MG63 (cell line): ENCODE measurements around the gene MAJIN. TPM values are rescaled to one million over a fixed set of nuclear protein-coding genes. Genes with fewer than 3 reads are reported as not detected.
"Not testable (repeated sequence)": the region's sequence is repeated elsewhere in the genome, so short reads cannot be mapped to it uniquely, and the experiment has no call there.

ENCODE experiments used
- DNase-seq: peaks from one replicate; pipeline ENCODE4 v3.0.0-alpha.2; 2020
- H3K27me3 ChIP-seq: fragments of 250-450 bp; sonication (Bioruptor Pico); 2 replicates; pipeline ENCODE4 v1.5.1; 2020; ENCODE audit warnings: mild to moderate bottlenecking, moderate library complexity
- H3K36me3 ChIP-seq: fragments of 250-450 bp; sonication (Bioruptor Pico); 2 replicates; pipeline ENCODE4 v1.5.1; 2020; ENCODE audit warnings: mild to moderate bottlenecking, moderate library complexity
- H3K4me3 ChIP-seq: fragments of 250-450 bp; sonication (Bioruptor Pico); 2 replicates; pipeline ENCODE4 v1.5.1; 2020; ENCODE audit warnings: mild to moderate bottlenecking, moderate library complexity
- H3K9me3 ChIP-seq: fragments of 250-450 bp; sonication (Bioruptor Pico); 2 replicates; pipeline ENCODE4 v1.5.1; 2020; ENCODE audit warnings: mild to moderate bottlenecking, moderate library complexity
- total RNA-seq: library from RNA; depleted of rRNA; stranded (reverse); fragments of >200 nt; shearing (Covaris generic); gene quantifications from 2 replicates; pipeline ENCODE4 v1.2.3, GENCODE V29; 2014; ENCODE audit warnings: low replicate concordance; rRNA removed

The MAJIN gene, protein sequence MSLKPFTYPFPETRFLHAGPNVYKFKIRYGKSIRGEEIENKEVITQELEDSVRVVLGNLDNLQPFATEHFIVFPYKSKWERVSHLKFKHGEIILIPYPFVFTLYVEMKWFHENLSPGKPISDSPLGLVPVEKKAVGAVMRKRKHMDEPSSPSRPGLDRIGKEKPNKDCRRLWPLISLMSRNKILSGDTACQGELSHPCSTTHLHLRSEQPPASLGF
- not detected in 2 replicates for total RNA-seq

DNA sequence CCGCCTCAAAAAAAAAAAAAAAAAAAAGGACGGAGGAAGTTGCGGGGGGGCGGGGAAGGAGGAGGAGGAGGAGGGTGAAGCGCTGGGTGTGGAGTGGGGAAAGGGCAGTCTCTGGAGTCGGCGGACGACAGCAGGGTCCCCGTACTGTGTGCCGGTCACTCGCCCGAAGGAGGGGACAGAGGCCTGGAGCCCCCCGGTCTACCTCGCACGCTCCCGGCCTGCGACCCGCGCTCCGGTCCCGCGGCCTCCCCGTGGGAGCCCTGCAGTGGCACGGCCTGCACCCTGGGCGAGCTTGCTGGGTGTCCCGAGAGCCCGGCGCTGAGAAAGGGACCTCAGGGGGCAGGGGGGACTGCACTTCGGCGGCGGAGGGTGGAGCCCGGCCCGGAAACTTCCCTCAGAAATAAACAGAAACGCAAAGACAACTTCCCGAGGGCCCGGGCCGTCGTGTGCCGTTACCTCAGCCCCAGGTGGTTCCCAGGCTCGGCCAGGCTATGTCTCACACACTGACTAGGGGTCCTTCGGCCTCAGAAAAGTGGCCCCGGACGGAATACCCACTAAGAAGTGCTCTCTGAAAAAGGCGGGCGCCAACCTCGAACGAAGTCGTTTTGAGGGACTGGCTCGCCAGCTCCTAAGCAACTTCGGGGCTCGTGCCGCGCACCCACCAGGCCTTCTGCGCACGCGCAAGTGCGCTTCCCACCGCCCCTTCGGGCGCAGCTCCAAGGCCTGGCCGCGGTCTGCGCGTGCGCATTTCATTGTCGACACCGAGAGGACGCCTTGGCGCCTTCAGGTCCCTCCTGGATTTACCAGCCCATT lies at the start of gene MAJIN:
Gene MAJIN (minus strand): TSS at position 688 of the 813 bp plus-strand sequence. CDS start 12,703 bp downstream, outside the sequence.
- Histone ChIP-seq H3K27me3 (no peaks in the 10 kb centered on the region), H3K36me3 (no peaks in the 10 kb centered on the region), H3K9me3 (no peaks in the 10 kb centered on the region), H3K4me3 (no peak within 1 kb of the TSS)
- DNase-seq = no peak

DNA sequence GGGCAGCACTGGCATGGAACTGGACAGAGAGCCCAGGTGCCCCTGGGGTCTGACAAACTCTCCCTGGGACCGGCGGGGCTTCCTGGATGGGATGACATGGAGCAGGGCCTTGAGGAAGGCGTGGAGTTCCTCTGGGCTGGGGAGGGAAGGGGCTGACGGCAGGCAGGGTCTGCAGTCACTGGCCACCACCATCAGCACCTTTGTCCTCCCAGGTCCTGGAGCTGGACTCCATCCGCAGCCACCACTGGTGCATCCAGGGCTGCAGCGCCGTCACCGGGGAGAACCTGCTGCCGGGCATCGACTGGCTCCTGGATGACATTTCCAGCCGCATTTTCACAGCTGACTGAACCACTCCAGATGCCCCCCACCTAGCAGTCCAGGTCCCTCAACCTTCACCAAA lies 49.6 kb upstream of the MAJIN start:
- Histone ChIP-seq H3K36me3 (peaks cover 6% of the 10 kb centered on the region), H3K27me3 (no peaks in the 10 kb centered on the region), H3K9me3 (no peaks in the 10 kb centered on the region), H3K4me3 (no peak overlapping the region)
- DNase-seq = no peak

DNA sequence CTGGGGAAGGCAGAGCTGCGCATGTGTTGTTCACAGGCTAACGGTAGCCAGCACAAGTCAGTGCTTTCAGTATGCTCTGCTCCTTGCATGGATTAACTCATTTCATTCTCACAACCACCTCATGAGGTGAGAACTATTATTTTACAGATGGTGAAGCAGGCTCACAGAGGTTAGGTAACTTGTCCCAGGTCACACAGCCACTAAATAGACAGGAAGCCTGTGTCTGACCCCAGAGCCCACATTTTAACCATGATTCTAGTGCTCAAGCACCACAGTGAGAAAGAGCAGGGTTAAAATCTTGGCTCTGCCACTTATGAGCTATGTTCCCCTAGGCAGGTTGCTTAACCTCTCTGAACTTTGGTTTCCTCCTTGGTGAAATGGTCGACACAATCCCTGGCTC lies 49.1 kb upstream of the MAJIN start:
- DNase-seq = no peak
- no peaks in the 10 kb centered on the region for H3K27me3 ChIP-seq
- no peaks in the 10 kb centered on the region for H3K9me3 ChIP-seq
- H3K36me3 ChIP-seq = peaks cover 6% of the 10 kb centered on the region
- no peak overlapping the region for H3K4me3 ChIP-seq

DNA sequence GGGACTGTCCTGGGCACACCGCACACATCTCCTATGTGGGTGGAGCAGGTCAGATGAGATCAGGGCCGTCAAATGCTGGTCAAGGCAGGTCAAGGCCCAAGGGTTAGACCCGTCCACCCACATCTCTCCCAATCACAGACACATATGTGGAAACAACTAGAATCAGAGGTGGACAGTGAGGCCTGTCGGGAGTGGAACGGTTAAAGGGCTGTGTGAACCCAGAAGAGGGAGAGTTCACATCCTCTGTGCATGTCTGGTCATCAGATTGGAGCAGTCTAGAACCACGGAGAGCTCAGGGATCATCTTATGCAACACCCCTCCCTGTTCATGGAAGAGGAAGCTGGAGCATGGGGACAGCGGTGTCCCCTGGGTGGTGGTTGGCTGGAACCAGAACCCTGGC lies 47.9 kb upstream of the MAJIN start:
- no peak for DNase-seq
- Histone ChIP-seq H3K4me3 (no peak overlapping the region), H3K27me3 (no peaks in the 10 kb centered on the region), H3K9me3 (no peaks in the 10 kb centered on the region), H3K36me3 (peaks cover 10% of the 10 kb centered on the region)

DNA sequence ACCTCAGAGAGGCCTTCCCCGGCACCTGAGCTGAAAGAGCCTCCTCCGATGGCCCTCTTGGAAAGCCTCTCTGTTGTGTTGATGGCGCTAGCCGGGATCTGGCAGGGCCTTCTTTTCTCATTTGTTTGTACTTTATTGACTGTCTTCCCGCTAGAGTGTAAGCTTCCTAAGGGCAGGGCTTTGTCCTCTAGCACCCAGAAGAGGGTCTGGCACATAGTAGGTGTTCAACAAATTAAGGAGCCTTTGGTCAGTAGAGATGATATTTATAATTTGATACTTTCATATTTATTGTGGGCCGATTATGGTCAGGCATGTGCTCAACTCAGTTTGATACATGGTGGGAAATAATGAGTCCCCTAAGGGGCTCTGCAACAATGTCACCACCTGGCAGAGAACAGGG lies 46.0 kb upstream of the MAJIN start:
- Histone ChIP-seq H3K27me3 (no peaks in the 10 kb centered on the region), H3K4me3 (no peak overlapping the region), H3K36me3 (peaks cover 10% of the 10 kb centered on the region), H3K9me3 (no peaks in the 10 kb centered on the region)
- DNase-seq = no peak

DNA sequence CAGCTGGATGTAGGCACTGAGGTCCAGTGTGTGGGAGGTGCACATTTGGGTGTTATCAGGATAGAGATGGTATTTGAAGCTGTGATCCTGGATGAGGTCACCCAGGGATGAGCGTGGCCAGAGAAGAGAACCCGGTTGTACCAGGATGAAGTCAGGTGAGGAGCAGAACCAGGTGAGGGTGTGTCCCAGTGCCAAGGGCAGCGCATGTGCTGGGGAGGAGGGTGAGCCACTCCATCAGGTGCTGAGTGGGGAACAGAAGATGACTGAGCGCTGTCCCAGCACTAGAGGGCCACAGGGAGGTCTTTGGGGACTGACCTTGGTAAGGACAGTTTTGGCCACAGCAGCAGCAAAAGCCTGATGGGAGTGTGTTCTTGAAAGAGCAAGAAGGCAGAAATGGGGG lies 44.8 kb upstream of the MAJIN start:
- Histone ChIP-seq H3K9me3 (no peaks in the 10 kb centered on the region), H3K36me3 (peaks cover 10% of the 10 kb centered on the region), H3K27me3 (no peaks in the 10 kb centered on the region), H3K4me3 (no peak overlapping the region)
- DNase-seq = no peak

DNA sequence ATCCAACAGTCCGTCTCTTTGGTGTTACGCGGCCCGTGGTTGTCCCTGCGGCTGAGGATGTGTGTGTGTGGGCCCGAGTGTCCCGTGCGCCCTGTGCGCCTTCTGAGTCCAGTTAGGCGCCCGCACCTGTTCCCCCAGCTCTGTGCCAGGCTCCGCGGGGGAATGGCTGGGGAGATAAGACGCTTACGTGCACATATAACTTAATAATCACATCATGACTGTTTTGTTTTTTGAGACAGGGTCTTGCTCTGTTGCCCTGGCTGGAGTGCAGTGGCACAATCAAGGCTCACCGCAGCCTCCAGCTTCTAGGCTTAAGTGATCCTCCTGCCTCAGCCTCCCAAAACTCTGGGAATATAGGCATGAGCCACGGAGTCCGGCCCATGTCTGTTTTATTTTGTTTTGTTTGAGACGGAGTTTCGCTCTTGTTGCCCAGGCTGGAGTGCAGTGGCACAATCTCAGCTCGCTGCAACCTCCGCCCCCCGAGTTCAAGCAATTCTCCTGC lies 42.9 kb upstream of the MAJIN start:
- peak overlapping the region; percentile 75 for H3K4me3 ChIP-seq
- peaks cover 10% of the 10 kb centered on the region for H3K36me3 ChIP-seq
- H3K27me3 ChIP-seq = no peaks in the 10 kb centered on the region
- H3K9me3 ChIP-seq = no peaks in the 10 kb centered on the region
- no peak for DNase-seq

DNA sequence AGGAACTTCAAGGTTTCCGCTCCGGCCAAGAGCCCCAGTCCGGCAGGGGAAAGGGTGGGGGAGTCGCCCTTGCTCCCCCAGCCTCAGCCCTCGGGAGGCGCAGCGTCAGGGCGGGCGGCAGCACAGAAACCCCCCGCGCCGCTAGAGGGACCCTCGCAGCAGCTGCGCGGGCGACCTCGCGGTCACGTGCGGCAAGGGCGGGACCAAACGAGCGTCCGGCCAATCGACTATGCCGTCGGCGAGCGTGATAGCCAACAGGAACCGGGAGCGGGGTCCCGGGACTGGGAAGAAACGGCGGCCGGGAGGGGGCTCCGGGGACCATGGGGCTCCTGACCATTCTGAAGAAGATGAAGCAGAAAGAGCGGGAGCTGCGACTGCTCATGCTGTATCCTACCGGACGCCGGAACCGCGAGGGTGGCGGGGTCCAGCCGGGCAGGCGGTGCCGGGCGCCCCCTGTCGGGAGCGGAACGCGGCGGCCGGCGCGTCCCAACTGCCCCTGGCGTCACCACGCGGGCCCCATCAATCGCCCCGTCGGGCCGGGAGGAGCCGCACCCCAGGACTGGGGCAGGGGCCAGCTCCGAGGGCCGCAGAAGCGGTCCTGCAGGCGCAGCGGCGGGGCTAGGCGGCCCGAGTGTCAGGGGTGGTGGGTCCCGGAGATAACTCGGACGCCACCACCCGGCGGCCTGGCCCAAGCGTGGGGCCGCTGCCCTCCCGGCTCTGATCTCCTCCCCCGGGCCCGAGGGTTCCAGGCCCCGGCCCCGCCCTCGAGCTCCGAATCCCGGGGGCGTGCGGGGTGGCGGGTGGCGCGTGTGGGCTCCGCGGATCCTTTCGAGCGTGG lies 42.2 kb upstream of the MAJIN start, which contains the start of gene ARL2:
Gene ARL2 (plus strand): TSS at position 273 of the 838 bp plus-strand sequence. CDS start 48 bp downstream, at position 321.
- Histone ChIP-seq H3K4me3 (peak within 1 kb of the TSS; percentile 75), H3K9me3 (no peaks in the 10 kb centered on the region), H3K36me3 (peaks cover 10% of the 10 kb centered on the region), H3K27me3 (no peaks in the 10 kb centered on the region)
- DNase-seq = peak; percentile 92

DNA sequence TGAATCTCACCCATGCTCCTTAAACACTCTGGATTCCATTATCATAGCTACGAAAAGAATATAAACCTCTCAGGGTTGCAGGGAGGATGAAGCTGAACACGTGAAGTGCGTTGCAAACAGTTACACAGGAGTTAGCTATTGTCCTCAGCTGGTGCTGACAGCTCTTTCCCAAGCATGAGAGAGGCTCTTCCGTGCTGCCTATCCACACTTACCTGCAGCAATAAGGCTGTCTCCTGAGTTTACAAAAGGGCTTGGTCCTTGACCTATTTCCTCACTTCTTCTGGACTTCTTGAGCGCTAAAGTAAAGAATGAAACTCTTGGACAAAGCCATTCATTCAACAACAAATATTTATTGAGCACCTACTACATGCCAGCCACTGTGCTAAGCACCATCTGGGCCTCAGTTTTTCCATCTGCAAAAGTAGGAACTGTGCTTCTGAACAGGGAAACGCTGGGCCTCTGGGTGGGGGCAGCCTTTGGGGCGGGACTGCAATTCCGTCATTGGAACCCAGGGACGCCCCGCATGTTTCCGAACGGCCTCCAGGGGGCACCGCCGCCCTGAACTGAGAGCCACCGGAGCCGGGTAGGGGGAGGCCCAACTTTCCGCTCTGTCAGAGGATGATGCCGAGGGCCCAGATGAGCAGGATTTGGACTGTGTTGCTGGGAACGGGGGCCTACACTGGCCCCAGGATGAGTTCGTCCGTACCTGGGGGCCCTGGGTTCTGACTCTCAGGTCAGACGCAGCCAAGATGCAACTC lies 41.4 kb upstream of the MAJIN start:
- H3K4me3 ChIP-seq = peak overlapping the region; percentile 75
- no peaks in the 10 kb centered on the region for H3K27me3 ChIP-seq
- peaks cover 10% of the 10 kb centered on the region for H3K36me3 ChIP-seq
- H3K9me3 ChIP-seq = no peaks in the 10 kb centered on the region
- peak; percentile 91 for DNase-seq

DNA sequence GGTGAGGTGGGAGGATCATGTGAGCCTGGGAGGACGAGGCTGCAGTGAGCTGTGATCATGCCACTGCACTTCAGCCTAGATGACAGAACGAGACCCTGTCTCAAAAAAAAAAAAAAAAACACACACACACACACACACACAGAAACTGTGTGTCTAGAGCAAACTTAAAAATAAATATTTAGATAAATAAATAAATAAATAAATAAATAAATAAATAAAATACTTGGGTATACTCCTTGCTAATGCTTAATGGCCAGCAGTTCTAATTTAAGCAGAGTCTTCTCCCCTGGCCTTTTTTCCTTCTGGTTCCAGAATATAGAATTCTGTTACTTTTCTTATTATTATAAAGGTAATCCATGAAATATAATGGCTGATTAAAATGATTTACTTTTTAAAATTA lies 37.0 kb upstream of the MAJIN start:
- Histone ChIP-seq H3K36me3 (no peaks in the 10 kb centered on the region), H3K9me3 (no peaks in the 10 kb centered on the region), H3K27me3 (no peaks in the 10 kb centered on the region), H3K4me3 (no peak overlapping the region)
- no peak for DNase-seq

DNA sequence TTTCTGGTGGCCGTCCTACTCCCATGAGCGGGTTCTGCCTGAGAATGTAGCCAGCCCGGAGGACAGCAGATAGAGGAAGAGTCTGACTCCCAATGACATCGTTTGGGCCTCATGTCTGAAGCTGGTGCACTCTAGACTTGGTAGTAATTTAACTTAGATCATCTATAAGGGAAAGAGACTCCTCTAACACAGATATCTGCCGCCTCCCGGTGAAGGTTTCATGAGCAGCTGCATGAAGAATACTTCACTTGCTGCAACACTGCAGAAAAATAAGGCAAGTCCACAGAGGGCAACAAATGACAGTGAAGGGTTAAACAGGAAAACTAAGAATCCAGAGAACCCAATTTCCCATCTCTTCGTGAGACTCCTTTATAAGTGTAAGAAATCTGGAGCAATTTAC lies 36.1 kb upstream of the MAJIN start:
- H3K9me3 ChIP-seq = no peaks in the 10 kb centered on the region
- no peaks in the 10 kb centered on the region for H3K27me3 ChIP-seq
- H3K4me3 ChIP-seq = no peak overlapping the region
- DNase-seq = no peak
- no peaks in the 10 kb centered on the region for H3K36me3 ChIP-seq

DNA sequence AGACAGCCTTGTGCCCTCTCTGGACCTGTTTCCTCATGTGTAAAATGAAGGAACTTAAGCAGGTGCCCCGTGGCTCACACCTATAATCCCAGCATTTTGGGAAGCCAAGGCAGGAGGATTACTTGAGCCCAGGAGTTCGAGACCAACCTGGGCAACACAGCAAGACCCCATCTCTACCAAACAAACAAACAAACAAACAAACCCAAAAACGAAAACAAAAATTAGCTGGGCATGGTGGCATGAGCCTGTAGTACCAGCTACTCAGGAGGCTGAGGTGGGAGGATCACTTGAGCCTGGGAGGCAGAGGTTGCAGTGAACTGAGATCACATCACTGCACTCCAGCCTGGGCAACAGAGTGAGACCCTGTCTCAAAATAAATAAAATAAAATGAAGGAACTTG lies 32.1 kb upstream of the MAJIN start:
- DNase-seq, H3K27me3 ChIP-seq, H3K4me3 ChIP-seq, H3K9me3 ChIP-seq, H3K36me3 ChIP-seq: not testable (repeated sequence)

DNA sequence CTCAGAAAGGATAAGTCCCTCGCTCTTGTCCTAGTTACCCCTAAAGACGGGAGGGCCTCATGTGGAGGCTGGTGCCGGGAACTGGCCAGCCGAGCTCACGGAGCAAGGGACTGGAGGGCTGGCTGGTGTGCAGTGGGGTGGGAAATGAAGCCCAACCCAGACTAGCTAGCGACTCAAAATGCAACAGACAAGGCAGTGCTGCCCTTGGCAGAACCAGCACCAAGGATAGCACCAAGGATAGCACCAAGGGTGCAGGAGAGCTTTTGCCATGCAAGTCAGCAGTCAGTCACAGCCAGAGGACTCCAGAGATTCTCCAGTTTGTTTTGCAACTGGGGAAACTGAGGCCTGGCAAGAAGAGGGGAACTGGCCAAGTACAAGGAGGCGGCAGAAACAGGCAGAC lies 31.4 kb upstream of the MAJIN start:
- Histone ChIP-seq H3K9me3 (no peaks in the 10 kb centered on the region), H3K36me3 (no peaks in the 10 kb centered on the region), H3K4me3 (no peak overlapping the region), H3K27me3 (no peaks in the 10 kb centered on the region)
- DNase-seq = no peak

DNA sequence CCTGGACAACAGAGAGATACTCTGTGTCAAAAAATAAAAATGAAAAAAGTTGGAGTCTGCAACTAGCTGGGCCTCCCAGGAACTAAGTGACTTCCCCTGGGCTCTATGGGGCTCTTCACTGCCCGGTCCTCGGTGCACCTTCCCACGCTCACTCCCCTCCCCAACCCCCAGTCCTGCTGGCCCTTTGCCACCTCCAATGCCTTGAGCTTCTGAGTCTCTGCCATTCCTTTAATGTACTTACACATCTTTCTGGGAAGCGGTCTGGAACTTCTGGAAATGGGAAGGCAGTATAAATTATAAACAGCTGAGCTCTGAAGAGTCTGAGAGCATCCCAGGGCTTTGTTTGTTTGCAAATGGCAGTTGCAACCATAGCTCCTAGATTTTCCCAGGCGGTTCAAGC lies 30.8 kb upstream of the MAJIN start:
- H3K36me3 ChIP-seq = no peaks in the 10 kb centered on the region
- H3K4me3 ChIP-seq = no peak overlapping the region
- H3K27me3 ChIP-seq = no peaks in the 10 kb centered on the region
- no peaks in the 10 kb centered on the region for H3K9me3 ChIP-seq
- no peak for DNase-seq

DNA sequence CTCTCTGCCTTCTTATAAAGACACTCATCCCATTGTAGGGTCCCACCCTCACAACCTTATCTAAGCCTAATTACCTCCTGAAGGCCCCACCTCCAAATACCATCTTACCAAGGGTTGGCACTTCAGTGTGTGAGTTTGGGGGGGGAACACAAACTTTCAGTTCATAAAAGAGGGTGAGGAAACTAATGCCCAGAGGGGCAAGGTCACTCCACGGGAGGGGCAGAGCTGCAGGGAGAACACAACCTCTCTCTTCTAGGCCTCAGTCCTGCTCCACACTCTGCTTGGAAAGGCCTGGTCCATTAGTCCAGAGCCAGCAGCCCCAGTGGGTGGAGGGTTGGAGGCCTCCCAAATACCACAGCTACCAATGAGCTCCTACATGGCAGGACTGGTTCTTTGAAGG lies 27.6 kb upstream of the MAJIN start:
- Histone ChIP-seq H3K4me3 (no peak overlapping the region), H3K27me3 (no peaks in the 10 kb centered on the region), H3K36me3 (no peaks in the 10 kb centered on the region), H3K9me3 (no peaks in the 10 kb centered on the region)
- DNase-seq = no peak

DNA sequence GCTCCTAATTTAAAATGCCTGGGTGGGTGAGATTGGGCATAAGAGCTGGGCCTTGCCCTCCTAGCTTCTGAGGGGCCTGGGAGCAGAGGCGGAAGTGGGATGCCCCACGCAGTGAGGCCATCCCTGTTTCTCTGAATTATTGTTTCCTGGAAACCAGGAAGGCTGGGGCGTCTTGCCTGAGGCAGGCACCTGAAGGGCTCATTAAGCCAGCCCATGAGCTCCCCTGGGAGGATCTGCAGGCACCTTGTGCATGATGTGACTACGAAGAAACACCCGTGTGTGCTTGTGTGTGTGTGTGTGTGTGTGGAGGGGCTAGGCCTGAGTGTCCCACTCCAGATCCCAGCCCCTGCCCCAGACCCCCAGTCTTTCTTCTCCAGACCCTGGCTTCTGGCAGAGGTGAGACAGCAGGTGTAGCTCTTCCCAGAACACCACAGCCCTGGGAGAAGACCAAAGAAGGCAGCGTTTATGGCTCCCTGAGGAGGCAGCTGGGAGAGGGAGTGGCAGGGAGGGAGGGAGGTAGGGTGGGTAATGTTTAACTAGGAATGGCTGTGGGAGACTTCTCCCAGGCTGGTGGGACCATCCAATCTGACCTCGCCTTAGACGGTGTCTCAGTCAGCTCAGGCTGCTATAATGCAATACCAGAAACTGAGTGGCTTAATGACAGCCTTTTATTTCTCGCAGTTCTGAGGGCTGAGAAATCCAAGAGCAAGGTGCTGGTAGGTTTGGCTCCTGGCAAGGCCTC lies 27.0 kb upstream of the MAJIN start:
- Histone ChIP-seq H3K9me3 (no peaks in the 10 kb centered on the region), H3K27me3 (no peaks in the 10 kb centered on the region), H3K36me3 (no peaks in the 10 kb centered on the region), H3K4me3 (no peak overlapping the region)
- no peak for DNase-seq
